Neural crest cell (in vitro differentiated cells): ENCODE measurements around the gene PPARA. TPM values are rescaled to one million over a fixed set of nuclear protein-coding genes. Genes with fewer than 3 reads are reported as not detected.
"Not testable (repeated sequence)": the region's sequence is repeated elsewhere in the genome, so short reads cannot be mapped to it uniquely, and the experiment has no call there.

Experiments
- DNase-seq: peaks from one replicate; pipeline ENCODE4 v3.0.0; 2021; ENCODE audit warnings: low read depth, mixed read lengths, low spot score
- H3K27ac Mint-ChIP-seq: one replicate; pipeline ENCODE4 v1.8.0; 2021; ENCODE audit warnings: mild to moderate bottlenecking, mixed read lengths; ENCODE audit not compliant: unreplicated experiment
- H3K27me3 Mint-ChIP-seq: 2 replicates; pipeline ENCODE4 v1.8.0; 2021; ENCODE audit warnings: low read depth, mild to moderate bottlenecking, mixed read lengths
- H3K36me3 Mint-ChIP-seq: 2 replicates; pipeline ENCODE4 v1.8.0; 2021; ENCODE audit warnings: low read depth, mild to moderate bottlenecking, mixed read lengths
- H3K4me1 Mint-ChIP-seq: 2 replicates; pipeline ENCODE4 v1.8.0; 2021; ENCODE audit warnings: mixed read lengths
- H3K4me3 Mint-ChIP-seq: one replicate; pipeline ENCODE4 v1.8.0; 2021; ENCODE audit warnings: mild to moderate bottlenecking, mixed read lengths
- H3K9me3 Mint-ChIP-seq: 2 replicates; pipeline ENCODE4 v1.8.0; 2021; ENCODE audit warnings: mixed read lengths
- CTCF ChIP-seq: fragments of 200-600 bp; sonication (generic); conservative IDR thresholded peaks from 2 replicates; pipeline ENCODE4 v1.5.0; 2021; ENCODE audit warnings: antibody characterized with exemption, mild to moderate bottlenecking
- total RNA-seq: library from RNA; stranded (reverse); gene quantifications from 2 replicates; pipeline ENCODE4 v1.2.1, GENCODE V29; 2021

PPARA gene
- total RNA-seq, 1 donor from 2014 or later: 15.6 TPM

GRCh38 chr22:46127556-46127955 lies 22.8 kb upstream of the PPARA start:
- H3K4me3 Mint-ChIP-seq: no peak overlapping the region
- no peaks in the 10 kb centered on the region for H3K27me3 Mint-ChIP-seq
- no peak overlapping the region for H3K27ac Mint-ChIP-seq
- no peak for TF ChIP-seq CTCF
- H3K9me3 Mint-ChIP-seq: no peaks in the 10 kb centered on the region
- H3K36me3 Mint-ChIP-seq: no peaks in the 10 kb centered on the region
- H3K4me1 Mint-ChIP-seq: no peaks in the 10 kb centered on the region
- DNase-seq: no peak

GRCh38 chr22:46128606-46129005 lies 21.7 kb upstream of the PPARA start:
- Mint-ChIP-seq H3K36me3 (no peaks in the 10 kb centered on the region), H3K27me3 (no peaks in the 10 kb centered on the region), H3K4me1 (no peaks in the 10 kb centered on the region), H3K27ac (no peak overlapping the region), H3K9me3 (no peaks in the 10 kb centered on the region), H3K4me3 (no peak overlapping the region)
- DNase-seq: no peak
- no peak for TF ChIP-seq CTCF

GRCh38 chr22:46129390-46130041 lies 20.8 kb upstream of the PPARA start:
- no peak for TF ChIP-seq CTCF
- H3K36me3 Mint-ChIP-seq: no peaks in the 10 kb centered on the region
- no peaks in the 10 kb centered on the region for H3K27me3 Mint-ChIP-seq
- DNase-seq: no peak
- H3K4me3 Mint-ChIP-seq: no peak overlapping the region
- no peaks in the 10 kb centered on the region for H3K4me1 Mint-ChIP-seq
- peak overlapping the region; percentile 71 for H3K27ac Mint-ChIP-seq
- H3K9me3 Mint-ChIP-seq: no peaks in the 10 kb centered on the region

GRCh38 chr22:46131151-46131587 lies 19.2 kb upstream of the PPARA start:
- peaks cover 13% of the 10 kb centered on the region for H3K4me1 Mint-ChIP-seq
- peak; percentile 48 for TF ChIP-seq CTCF
- no peaks in the 10 kb centered on the region for H3K36me3 Mint-ChIP-seq
- H3K9me3 Mint-ChIP-seq: no peaks in the 10 kb centered on the region
- no peak overlapping the region for H3K27ac Mint-ChIP-seq
- no peak overlapping the region for H3K4me3 Mint-ChIP-seq
- no peak for DNase-seq
- H3K27me3 Mint-ChIP-seq: no peaks in the 10 kb centered on the region

- H3K4me1 Mint-ChIP-seq: peaks cover 18% of the 10 kb centered on the region
- H3K4me3 Mint-ChIP-seq, H3K27me3 Mint-ChIP-seq, H3K36me3 Mint-ChIP-seq, DNase-seq, H3K9me3 Mint-ChIP-seq, H3K27ac Mint-ChIP-seq: not testable (repeated sequence)
These were observed 18.0 kb upstream of the PPARA start for GRCh38 chr22:46132193-46132829.

- Mint-ChIP-seq H3K4me1 (peaks cover 25% of the 10 kb centered on the region), H3K27me3 (no peaks in the 10 kb centered on the region), H3K27ac (no peak overlapping the region), H3K9me3 (no peaks in the 10 kb centered on the region), H3K36me3 (no peaks in the 10 kb centered on the region), H3K4me3 (no peak overlapping the region)
- TF ChIP-seq CTCF: no peak
- no peak for DNase-seq
These were observed 17.3 kb upstream of the PPARA start for GRCh38 chr22:46132830-46133587.
